HEK293 (cell line): Measurements from ENCODE around the gene FCRL4.

Experiments
- CTCF ChIA-PET: fragments of 350-600 bp; formaldehyde crosslinking; extraction: SDS; loops from one replicate; lab custom pipeline; 2021; ENCODE audit warnings: antibody characterized with exemption; lab: Yijun Ruan, JAX
- POLR2A ChIA-PET: fragments of 300-600 bp; formaldehyde crosslinking; extraction: SDS; loops from one replicate; lab custom pipeline; 2020; ENCODE audit warnings: antibody characterized with exemption, inconsistent platforms; lab: Yijun Ruan, JAX
- H3K27ac ChIP-seq: fragments of 200-500 bp; sonication (Bioruptor generic); 2 replicates; pipeline ENCODE4 v1.5.1; 2014; ENCODE audit warnings: low read depth, low read length, control low read depth, inconsistent platforms; ENCODE audit errors: extremely low read depth
- H3K36me3 ChIP-seq, 2 experiments: fragments of 200-500 bp in 1 of 2; sonication (Bioruptor generic) in 1 of 2; 1 replicate in 1 of 2; 2 replicates in 1 of 2; pipeline ENCODE4 v1.5.1; 2014 to 2017; ENCODE audit warnings: inconsistent platforms in 2 of 2, low read length in 2 of 2; ENCODE audit not compliant: control insufficient read depth in 2 of 2, insufficient read depth in 1 of 2
- H3K4me1 ChIP-seq: fragments of 200-500 bp; sonication (Bioruptor generic); 2 replicates; pipeline ENCODE4 v1.5.1; 2014; ENCODE audit warnings: mild to moderate bottlenecking, low read length, inconsistent platforms; ENCODE audit not compliant: control insufficient read depth, insufficient read depth
- H3K4me3 ChIP-seq: 2 replicates; pipeline ENCODE4 v1.5.1; 2011; ENCODE audit warnings: low read depth, mild to moderate bottlenecking, control low read depth, low read length, moderate library complexity
- H3K9me3 ChIP-seq: fragments of 200-500 bp; sonication (Bioruptor generic); 2 replicates; pipeline ENCODE4 v1.5.1; 2014; ENCODE audit warnings: low read depth, low read length, inconsistent platforms; ENCODE audit not compliant: control insufficient read depth, insufficient read depth
- REST ChIP-seq: fragments of 450-650 bp; formaldehyde crosslinking; IDR thresholded peaks from 2 replicates; pipeline ENCODE4 v1.5.1; 2016; ENCODE audit warnings: missing biosample characterization, missing genetic modification characterization
- TSHZ1 ChIP-seq: fragments of 450-650 bp; formaldehyde crosslinking; IDR thresholded peaks from 2 replicates; pipeline ENCODE4 v1.5.1; 2016; ENCODE audit warnings: missing biosample characterization, missing genetic modification characterization, borderline replicate concordance
- ZFP69B ChIP-seq: fragments of 450-650 bp; formaldehyde crosslinking; IDR thresholded peaks from 2 replicates; pipeline ENCODE4 v1.5.1; 2016; ENCODE audit warnings: missing biosample characterization, missing genetic modification characterization
- ZNF175 ChIP-seq: fragments of 450-650 bp; formaldehyde crosslinking; IDR thresholded peaks from 2 replicates; pipeline ENCODE4 v1.5.1; 2016; ENCODE audit warnings: missing biosample characterization, missing genetic modification characterization
- ZNF184 ChIP-seq: fragments of 450-650 bp; IDR thresholded peaks from 2 replicates; pipeline ENCODE4 v1.5.1; 2018; ENCODE audit warnings: missing biosample characterization, mild to moderate bottlenecking, missing genetic modification characterization
- ZNF214 ChIP-seq: fragments of 450-650 bp; formaldehyde crosslinking; IDR thresholded peaks from 2 replicates; pipeline ENCODE4 v1.5.1; 2017; ENCODE audit warnings: missing biosample characterization, mild to moderate bottlenecking, missing genetic modification characterization, borderline replicate concordance
- ZNF366 ChIP-seq: fragments of 450-650 bp; formaldehyde crosslinking; conservative IDR thresholded peaks from 2 replicates; pipeline ENCODE4 v1.5.1; 2016; ENCODE audit warnings: missing biosample characterization, missing genetic modification characterization
- ZNF621 ChIP-seq: fragments of 450-650 bp; formaldehyde crosslinking; IDR thresholded peaks from 2 replicates; pipeline ENCODE4 v1.5.1; 2017; ENCODE audit warnings: missing biosample characterization, missing genetic modification characterization
- ZNF626 ChIP-seq: fragments of 450-650 bp; sonication (Bioruptor Pico); formaldehyde crosslinking; IDR thresholded peaks from 2 replicates; pipeline ENCODE4 v1.5.1; 2018; ENCODE audit warnings: missing biosample characterization, missing genetic modification characterization, inconsistent platforms
- ZNF704 ChIP-seq: fragments of 450-650 bp; formaldehyde crosslinking; IDR thresholded peaks from 2 replicates; pipeline ENCODE4 v1.5.1; 2016; ENCODE audit warnings: missing biosample characterization, missing genetic modification characterization
- ZNF747 ChIP-seq: fragments of 450-650 bp; formaldehyde crosslinking; IDR thresholded peaks from 2 replicates; pipeline ENCODE4 v1.5.1; 2016; ENCODE audit warnings: missing biosample characterization, missing genetic modification characterization
- ZSCAN4 ChIP-seq: fragments of 450-650 bp; formaldehyde crosslinking; IDR thresholded peaks from 2 replicates; pipeline ENCODE4 v1.5.1; 2017; ENCODE audit warnings: missing biosample characterization, missing genetic modification characterization
- TF ChIP-seq, protein P1 (sequence below): fragments of 450-650 bp; formaldehyde crosslinking; IDR thresholded peaks from 2 replicates; pipeline ENCODE4 v1.5.1; 2016; ENCODE audit warnings: missing biosample characterization, missing genetic modification characterization
- TF ChIP-seq, protein P2 (sequence below): fragments of 450-650 bp; formaldehyde crosslinking; IDR thresholded peaks from 2 replicates; pipeline ENCODE4; 2016; ENCODE audit warnings: missing biosample characterization, missing genetic modification characterization

Gene FCRL4

DNA sequence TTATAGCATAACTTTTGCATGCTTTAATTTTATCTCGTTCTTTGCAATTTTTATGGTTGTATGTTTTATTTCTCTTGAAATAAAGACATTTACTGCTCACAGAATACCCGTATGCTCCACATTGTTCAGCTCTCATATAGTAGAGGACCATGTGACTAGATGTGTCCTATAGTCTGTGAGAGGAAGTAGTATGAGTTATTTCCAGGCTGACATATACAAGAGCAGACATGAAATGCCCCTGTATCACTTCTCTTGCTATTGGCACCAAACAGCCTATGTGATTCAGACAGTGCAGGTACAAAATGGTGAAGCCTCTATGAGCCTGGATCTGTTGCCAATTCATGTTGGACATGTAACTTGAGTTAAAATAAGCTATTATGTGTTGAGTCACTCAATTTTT lies 39.8 kb downstream of the FCRL4 start:
- TF ChIP-seq ZNF366 (tag by site-specific recombination) (no peak), ZFP69B (tag by site-specific recombination) (no peak), ZSCAN4 (no peak), ZNF175 (no peak), ZNF626 (tag by site-specific recombination) (no peak), ZNF747 (no peak), REST (tag by site-specific recombination) (no peak), ZNF621 (no peak), ZNF184 (tag by site-specific recombination) (no peak), ZNF214 (tag by site-specific recombination) (no peak), TSHZ1 (tag by site-specific recombination) (no peak), ZNF704 (tag by site-specific recombination) (no peak)
- TF ChIP-seq, protein P1, sequence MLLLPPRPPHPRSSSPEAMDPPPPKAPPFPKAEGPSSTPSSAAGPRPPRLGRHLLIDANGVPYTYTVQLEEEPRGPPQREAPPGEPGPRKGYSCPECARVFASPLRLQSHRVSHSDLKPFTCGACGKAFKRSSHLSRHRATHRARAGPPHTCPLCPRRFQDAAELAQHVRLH = no peak
- TF ChIP-seq, protein P2, sequence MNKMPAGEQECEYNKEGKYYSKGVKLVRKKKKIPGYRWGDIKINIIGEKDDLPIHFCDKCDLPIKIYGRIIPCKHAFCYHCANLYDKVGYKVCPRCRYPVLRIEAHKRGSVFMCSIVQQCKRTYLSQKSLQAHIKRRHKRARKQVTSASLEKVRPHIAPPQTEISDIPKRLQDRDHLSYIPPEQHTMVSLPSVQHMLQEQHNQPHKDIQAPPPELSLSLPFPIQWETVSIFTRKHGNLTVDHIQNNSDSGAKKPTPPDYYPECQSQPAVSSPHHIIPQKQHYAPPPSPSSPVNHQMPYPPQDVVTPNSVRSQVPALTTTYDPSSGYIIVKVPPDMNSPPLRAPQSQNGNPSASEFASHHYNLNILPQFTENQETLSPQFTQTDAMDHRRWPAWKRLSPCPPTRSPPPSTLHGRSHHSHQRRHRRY (tag by site-specific recombination) = no peak
- POLR2A ChIA-PET = interaction anchor here (0.7 kb wide), 1 partner anchor 63 kb away, joined by 3 read pairs; no protein-coding TSS in a partner anchor
- Histone ChIP-seq H3K27ac (no peak overlapping the region), H3K36me3 (no peaks in the 10 kb centered on the region), H3K4me3 (no peak overlapping the region), H3K9me3 (no peaks in the 10 kb centered on the region), H3K4me1 (no peaks in the 10 kb centered on the region)
- CTCF ChIA-PET = no interaction called here
